NOMO-1 treated with DMSO at 0.1 percent for 48 hours (cell line): ENCODE measurements around the gene MGRN1.

Experiments used
- DNase-seq: peaks from one replicate; lab custom pipeline; 2025; ENCODE audit not compliant: unreplicated experiment; lab: John Stamatoyannopoulos, UW

The MGRN1 gene

GRCh38 chr16:4603624-4604170 is 20.9 kb upstream of the MGRN1 start:
- no peak for DNase-seq

DNA sequence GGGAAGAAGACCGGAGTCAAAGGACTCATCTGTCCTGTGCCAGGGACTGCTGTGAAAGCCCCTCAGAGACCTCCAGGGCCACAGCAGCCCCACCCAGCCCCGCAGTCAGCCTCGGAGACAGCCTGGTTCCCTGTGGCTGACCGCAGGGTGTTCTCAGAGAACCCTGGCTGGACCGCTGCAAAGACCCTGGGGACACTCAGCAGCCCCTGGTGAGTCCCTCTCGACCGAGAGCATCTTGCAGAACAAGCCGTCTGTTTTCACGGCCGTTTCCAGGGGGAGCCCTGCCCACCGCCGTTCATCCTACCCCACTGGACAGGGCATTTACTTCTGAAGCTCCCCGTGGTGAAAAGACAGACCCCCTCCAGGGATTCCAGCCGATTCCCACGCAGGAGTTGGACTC is 20.2 kb upstream of the MGRN1 start:
- DNase-seq: no peak

DNA sequence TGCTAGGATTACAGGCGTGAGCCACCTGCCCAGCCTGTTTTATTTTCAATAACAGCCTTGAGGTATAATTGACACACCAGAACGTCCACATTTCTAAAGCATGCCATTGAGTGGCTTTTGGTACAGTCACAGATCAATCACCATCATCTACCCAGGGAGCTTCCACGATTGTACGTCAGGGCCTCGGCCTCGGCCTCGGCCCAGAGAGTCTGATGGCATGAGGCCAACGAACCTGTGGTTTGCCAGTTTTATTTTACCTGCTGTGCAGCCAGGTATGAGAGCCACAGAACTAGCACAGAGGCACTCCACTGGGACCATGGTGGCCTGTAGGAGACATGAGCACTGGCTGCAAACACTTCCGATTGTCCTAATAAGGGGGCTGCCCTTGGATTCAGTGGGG is 18.3 kb upstream of the MGRN1 start:
- DNase-seq: no peak

- no peak for DNase-seq
These were observed 16.6 kb upstream of the MGRN1 start for GRCh38 chr16:4607841-4608703.

DNA sequence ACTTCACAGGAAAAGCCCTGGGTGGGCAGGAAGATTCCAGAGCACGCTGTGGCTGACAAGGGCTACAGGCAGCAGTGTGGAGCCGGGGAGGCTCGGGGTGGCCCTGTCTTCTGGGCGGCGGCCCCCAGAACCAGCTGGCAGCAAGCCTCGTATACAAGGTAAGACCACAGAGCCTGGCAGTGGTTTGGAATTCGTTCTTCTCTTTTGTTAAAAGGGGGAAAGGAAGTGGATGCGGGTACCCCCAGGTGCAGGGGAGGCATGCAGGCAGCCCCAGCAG is 16.0 kb upstream of the MGRN1 start:
- DNase-seq: no peak

- no peak for DNase-seq
These were observed 15.2 kb upstream of the MGRN1 start for GRCh38 chr16:4609200-4610010.

GRCh38 chr16:4610011-4611005 is 14.3 kb upstream of the MGRN1 start:
- no peak for DNase-seq

DNA sequence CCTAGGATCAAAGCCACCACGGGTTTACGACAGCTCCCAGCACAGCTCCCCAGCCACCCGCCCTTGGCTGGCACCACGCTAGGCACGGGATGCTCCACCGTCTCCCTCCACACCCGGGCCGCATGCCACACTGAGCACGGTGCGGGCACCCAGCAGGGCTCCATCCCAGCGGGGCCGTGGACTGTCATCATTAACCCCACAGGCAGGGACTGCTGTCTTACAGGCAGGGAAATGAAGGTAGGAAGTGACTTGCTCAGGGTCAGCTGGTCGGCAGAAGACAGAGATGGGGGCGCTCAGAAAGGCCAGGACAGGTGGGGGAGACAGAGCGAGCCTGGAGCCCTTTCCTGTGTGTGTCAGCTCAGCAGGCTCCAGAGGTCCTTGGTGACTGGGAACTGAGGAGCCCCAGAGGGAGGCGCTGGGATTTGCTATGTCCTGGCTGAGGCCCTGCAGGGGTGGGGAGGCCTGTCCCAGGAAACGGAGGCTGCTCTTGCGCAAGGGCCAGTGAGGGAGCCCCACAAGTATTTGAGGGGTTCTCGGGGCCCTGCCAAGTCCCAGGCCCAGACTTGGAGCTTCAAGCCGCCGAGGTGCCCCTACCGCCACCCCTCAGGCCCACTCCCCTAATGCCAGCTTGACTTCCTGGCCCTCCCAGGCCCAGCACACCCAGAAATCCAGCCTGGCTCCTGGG is 13.1 kb upstream of the MGRN1 start:
- DNase-seq: no peak

DNA sequence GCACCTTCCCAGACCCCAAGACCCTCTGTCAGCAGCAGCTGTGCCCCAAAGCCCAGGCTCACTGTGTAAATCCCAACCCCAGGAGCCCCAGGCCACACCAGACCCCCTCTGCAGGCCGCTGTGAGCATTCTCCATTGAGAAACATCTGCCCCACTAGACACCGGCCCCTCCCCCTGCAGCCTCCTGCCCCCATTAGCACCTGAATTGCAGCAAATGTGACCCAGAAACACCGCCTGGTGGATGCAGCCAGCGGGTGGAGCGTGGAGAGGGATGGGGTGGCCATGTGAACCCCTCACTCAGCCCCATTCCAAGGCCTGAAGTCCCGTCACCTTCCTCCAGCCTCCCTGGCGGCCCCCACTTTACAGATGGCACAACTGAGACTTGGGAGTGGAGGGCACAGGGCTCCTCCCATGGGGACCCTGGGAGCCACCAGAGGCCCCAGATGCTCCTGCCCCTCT is 12.1 kb upstream of the MGRN1 start:
- no peak for DNase-seq

GRCh38 chr16:4612977-4613635 is 11.5 kb upstream of the MGRN1 start:
- DNase-seq: no peak

DNA sequence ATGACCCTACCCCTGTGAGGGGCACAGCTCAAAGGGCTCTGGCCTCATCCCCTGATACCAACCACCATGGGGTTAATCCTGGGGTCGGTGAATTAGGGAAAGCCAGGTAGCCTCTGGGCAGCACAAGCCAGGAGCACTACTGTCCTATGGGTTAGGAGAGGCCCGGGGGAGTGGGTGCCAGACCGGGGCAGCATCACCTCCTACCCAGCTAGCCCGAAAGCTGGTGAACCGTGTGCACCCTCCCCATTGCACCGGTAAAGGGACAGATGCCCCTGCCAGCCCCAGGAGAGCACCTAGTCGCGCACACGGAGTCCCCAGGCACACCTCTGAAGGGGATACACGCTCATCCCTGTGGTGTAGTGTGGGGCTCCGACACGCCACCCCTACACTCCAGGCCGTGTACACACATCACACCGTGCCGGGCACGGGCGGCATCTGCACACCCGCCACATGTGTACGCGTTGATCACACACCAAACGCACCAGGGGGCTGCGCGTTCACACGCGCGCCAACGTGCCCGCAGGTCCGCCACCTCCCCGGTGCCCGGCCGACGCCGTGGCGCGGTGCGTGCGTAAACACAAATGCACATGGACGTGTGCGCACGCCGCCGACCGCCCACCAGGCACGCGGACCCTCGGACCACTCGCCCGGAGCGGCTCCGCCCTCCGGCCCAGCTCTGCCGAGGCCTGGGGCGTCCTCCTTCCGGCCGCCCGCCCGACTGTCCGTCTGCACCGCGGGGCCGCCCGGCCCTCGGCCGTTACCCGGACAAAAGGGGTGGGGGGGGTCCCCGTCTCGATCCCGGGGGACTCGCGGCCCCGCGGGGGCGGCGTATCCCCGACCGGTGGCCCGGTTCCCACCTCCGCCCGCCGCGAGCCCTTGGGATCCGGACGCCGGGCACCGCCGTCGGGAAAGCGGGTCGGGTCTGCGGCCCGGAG is 10.7 kb upstream of the MGRN1 start:
- no peak for DNase-seq

DNA sequence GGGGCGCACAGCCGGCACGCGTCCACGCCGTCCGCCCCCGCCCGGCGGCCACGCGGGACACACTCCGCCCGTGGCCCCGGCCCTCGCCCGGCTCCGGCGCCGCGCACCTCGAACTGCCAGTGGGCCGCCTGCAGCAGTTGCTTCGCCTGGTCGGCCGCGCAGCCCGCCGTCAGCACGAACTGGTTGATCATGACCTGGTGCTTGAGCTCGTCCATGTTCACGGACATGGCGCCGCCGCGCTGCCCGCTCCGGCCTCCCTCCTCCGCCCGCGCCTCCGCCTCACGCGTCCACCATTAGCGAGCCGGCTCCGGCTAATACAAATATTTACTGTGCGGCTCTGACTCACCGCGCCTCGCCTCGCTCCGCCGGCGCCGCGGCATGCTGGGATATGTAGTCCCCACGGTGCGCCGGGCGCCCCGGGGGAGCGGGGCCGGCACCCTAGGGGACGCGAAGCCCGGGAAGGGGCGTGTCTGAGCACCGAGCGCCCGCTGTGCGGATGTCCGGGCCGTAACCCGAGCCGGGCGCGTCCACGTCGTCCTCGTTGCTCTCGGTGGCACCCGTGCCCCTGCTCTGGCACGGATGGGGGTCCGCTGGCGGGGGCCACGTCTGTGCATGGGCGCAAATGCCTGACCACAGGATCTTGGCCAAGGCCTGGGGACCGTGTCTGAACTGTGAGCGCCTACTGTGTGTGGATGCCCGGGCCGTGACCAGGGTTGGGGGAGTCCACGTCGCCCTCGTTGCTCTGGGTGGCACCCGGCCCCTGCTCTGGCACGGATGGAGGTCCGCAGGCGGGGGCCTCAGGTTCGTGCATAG is 9.8 kb upstream of the MGRN1 start, which contains the start of gene UBALD1:
Gene UBALD1, minus strand, starts transcription at position 318 of the 813 bp plus-strand sequence. Its CDS starts 91 bp downstream, at position 227.
- peak; percentile 74 for DNase-seq

GRCh38 chr16:4615384-4616046 is 9.1 kb upstream of the MGRN1 start:
- no peak for DNase-seq

GRCh38 chr16:4616047-4616811 is 8.4 kb upstream of the MGRN1 start:
- peak; percentile 100 for DNase-seq

DNA sequence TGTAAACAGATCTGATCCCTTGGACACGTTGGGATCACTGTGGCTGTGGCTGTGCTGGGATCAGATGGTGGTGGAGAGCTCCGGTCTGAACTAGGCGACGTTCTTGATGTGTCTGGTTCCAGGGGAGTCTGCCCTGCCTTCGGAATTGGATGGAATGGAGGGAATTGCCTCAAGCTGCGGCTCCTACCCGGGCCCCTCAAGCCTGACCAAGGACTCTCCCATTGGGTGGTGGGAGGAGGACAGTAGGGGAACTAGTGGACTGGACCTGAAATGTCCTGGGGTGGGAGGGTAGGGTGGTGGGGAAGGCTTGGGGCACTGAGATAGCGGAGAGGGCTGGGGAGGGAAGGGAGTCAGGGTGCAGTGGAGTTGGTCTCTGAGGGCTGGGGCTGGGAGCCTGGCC is 6.7 kb upstream of the MGRN1 start:
- no peak for DNase-seq

- no peak for DNase-seq
These were observed 5.8 kb upstream of the MGRN1 start for GRCh38 chr16:4618645-4619418.
